D721Med (cell line): ENCODE results near the gene SYMPK.

Source experiments
- DNase-seq: peaks from one replicate; pipeline ENCODE4 v3.0.0; 2011; ENCODE audit warnings: low spot score; ENCODE audit not compliant: insufficient read length
- FAIRE-seq: peaks from 2 replicates; lab custom pipeline; 2011; peaks lifted over from hg19 to GRCh38; lab: Jason Lieb, UNC
- TF ChIP-seq, protein P1 (sequence below): IDR thresholded peaks from 2 replicates; pipeline ENCODE4 v1.5.1; 2012; ENCODE audit warnings: mild to moderate bottlenecking, control low read depth; ENCODE audit not compliant: insufficient read depth; ENCODE audit errors: missing control alignments

Gene SYMPK

DNA sequence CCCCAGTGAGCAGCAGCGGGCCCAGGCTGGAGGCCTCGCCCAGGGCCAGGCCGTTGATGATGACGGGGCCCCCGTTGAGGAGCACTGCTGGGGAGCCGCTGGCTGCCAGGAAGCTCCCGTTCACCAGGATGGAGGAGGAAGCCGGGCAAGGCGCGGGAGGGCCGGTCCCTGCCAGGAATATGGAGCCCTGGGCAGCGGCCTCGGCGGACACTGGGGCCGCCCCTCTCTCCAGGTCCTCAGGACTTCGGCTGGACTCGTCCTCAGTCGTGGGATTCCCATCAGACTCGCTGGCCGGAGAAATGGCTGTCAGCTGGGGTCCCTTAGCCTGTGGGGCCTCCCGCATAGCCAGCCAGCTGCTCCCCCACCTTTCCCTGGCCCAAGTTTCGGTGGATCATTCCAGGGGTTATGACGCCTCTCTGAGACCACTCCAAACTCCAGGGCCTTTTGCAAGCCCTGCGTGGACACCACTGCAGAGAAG, 96.0 kb downstream of the SYMPK start:
- no peak for DNase-seq
- TF ChIP-seq, protein P1, sequence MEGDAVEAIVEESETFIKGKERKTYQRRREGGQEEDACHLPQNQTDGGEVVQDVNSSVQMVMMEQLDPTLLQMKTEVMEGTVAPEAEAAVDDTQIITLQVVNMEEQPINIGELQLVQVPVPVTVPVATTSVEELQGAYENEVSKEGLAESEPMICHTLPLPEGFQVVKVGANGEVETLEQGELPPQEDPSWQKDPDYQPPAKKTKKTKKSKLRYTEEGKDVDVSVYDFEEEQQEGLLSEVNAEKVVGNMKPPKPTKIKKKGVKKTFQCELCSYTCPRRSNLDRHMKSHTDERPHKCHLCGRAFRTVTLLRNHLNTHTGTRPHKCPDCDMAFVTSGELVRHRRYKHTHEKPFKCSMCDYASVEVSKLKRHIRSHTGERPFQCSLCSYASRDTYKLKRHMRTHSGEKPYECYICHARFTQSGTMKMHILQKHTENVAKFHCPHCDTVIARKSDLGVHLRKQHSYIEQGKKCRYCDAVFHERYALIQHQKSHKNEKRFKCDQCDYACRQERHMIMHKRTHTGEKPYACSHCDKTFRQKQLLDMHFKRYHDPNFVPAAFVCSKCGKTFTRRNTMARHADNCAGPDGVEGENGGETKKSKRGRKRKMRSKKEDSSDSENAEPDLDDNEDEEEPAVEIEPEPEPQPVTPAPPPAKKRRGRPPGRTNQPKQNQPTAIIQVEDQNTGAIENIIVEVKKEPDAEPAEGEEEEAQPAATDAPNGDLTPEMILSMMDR = no peak
- FAIRE-seq = no peak

DNA sequence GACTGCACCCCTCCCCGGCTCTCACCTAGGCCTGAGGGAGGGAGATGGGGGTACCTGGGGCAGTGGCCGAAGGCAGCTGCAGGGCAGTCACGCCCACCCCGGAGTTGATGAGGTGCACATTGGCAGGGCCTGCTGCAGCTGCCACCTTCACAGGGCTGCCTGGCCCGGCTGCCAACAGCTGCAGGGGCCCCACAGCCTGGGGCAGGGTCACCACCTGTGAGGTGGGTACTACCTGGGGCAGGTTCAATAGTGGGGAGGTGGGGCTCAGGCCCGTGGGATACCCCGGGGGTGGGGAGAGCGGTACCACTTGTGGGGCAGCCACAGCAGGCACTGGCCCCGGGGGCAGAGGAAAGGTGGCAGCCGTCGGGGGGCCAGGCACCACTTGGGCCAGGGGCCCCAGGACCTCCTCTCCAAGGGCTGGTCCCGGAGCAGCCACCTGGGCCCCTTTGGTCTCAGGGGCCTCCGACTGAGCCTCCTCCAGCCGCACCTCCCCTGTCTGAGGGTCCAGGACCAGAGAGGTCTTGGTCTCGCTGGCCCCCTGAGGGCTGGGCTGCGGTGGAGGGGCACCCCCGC, 96.6 kb downstream of the SYMPK start:
- TF ChIP-seq, protein P1 = no peak
- no peak for DNase-seq
- no peak for FAIRE-seq

DNA sequence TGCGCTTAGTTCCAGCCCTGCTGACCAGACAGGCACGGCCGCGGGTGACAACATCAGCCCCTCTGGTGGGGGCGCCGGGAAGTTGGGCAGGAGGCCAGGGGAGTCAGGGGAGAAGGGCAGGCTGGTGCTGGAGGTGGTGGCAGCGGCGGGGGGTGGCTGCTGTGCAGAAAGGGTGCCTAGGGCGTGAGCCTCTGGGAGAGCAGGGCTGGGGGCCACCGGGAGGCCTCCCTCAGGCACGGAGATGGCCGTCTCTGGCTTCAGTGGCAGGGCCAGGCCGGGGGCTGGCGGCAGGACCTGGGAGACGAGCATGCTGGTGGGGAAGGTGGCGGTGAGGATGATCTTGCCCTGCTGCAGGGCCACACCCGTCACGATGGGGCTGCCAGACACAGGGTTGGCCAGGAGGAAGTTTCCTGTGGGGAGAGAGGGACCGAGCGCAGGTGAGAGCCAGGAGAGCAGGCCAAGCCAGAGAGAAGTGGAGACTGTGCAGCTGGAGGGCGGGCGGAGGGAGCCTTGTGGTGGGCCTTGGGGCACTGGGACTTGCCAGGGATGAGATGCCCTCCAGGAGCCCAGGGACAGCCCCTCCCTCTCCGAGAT, 97.1 kb downstream of the SYMPK start:
- no peak for DNase-seq
- TF ChIP-seq, protein P1 = no peak
- FAIRE-seq = no peak
